Activated CD8-positive, alpha-beta memory T cell treated with anti-CD3 and anti-CD28 coated beads for 24 hours (primary cell): ENCODE results near the gene TMPRSS11E.
A peak's percentile ranks its signal among the peaks of the same experiment; 100 is the strongest.
"Not testable (repeated sequence)": the region's sequence is repeated elsewhere in the genome, so short reads cannot be mapped to it uniquely, and the experiment has no call there.

Experiments
- DNase-seq: peaks from one replicate; pipeline ENCODE4 v3.0.0-alpha.2; 2020

The TMPRSS11E gene

GRCh38 chr4:68462691-68463090 lies 15.4 kb downstream of the TMPRSS11E start:
- DNase-seq = no peak

GRCh38 chr4:68463796-68464195 lies 16.5 kb downstream of the TMPRSS11E start:
- no peak for DNase-seq

GRCh38 chr4:68465058-68465457 lies 17.8 kb downstream of the TMPRSS11E start:
- DNase-seq = no peak

GRCh38 chr4:68466185-68466584 lies 18.9 kb downstream of the TMPRSS11E start:
- DNase-seq = no peak

GRCh38 chr4:68466751-68467150 lies 19.5 kb downstream of the TMPRSS11E start:
- no peak for DNase-seq

GRCh38 chr4:68469482-68469881 lies 22.2 kb downstream of the TMPRSS11E start:
- no peak for DNase-seq

GRCh38 chr4:68476191-68476590 lies 28.9 kb downstream of the TMPRSS11E start:
- no peak for DNase-seq

GRCh38 chr4:68489338-68489737 lies 42.1 kb downstream of the TMPRSS11E start:
- no peak for DNase-seq

GRCh38 chr4:68490826-68491457 lies 43.7 kb downstream of the TMPRSS11E start:
- no peak for DNase-seq

GRCh38 chr4:68494688-68495087 lies 47.4 kb downstream of the TMPRSS11E start:
- no peak for DNase-seq

- peak; percentile 68 for DNase-seq
Measured at GRCh38 chr4:68498413-68499007, 51.2 kb downstream of the TMPRSS11E start.

- DNase-seq = no peak
Measured at GRCh38 chr4:68499021-68499420, 51.8 kb downstream of the TMPRSS11E start.

- not testable (repeated sequence) for DNase-seq
Measured at GRCh38 chr4:68503462-68503861, 56.2 kb downstream of the TMPRSS11E start.

GRCh38 chr4:68504836-68505235 lies 57.6 kb downstream of the TMPRSS11E start:
- DNase-seq = not testable (repeated sequence)

GRCh38 chr4:68505452-68505851 lies 58.2 kb downstream of the TMPRSS11E start:
- DNase-seq = not testable (repeated sequence)

- no peak for DNase-seq
Measured at GRCh38 chr4:68518889-68519288, 71.6 kb downstream of the TMPRSS11E start.

GRCh38 chr4:68520985-68521384 lies 73.7 kb downstream of the TMPRSS11E start:
- DNase-seq = no peak

GRCh38 chr4:68522232-68522631 lies 75.0 kb downstream of the TMPRSS11E start:
- DNase-seq = not testable (repeated sequence)

- DNase-seq = no peak
Measured at GRCh38 chr4:68535974-68536373, 88.7 kb downstream of the TMPRSS11E start.

- DNase-seq = no peak
Measured at GRCh38 chr4:68536375-68536774, 89.1 kb downstream of the TMPRSS11E start.

- not testable (repeated sequence) for DNase-seq
Measured at GRCh38 chr4:68542742-68543141, 95.5 kb downstream of the TMPRSS11E start.
